Activated naive CD4-positive, alpha-beta T cell (primary cell): ENCODE results near the gene FAM181A.
A peak's percentile ranks its signal among the peaks of the same experiment; 100 is the strongest.

ENCODE experiments used
- DNase-seq, 4 experiments: peaks; one replicate each; lab custom pipeline; 2025; lab: John Stamatoyannopoulos, UW

Gene FAM181A

GRCh38 chr14:93962701-93963601 lies 35.8 kb downstream of the FAM181A start:
- peak in 1 of 4 experiments; percentile 16 for DNase-seq

- DNase-seq = no peak
Measured at GRCh38 chr14:93963692-93964091, 36.5 kb downstream of the FAM181A start.

- DNase-seq = no peak
Measured at GRCh38 chr14:93964281-93964680, 37.1 kb downstream of the FAM181A start.

DNA sequence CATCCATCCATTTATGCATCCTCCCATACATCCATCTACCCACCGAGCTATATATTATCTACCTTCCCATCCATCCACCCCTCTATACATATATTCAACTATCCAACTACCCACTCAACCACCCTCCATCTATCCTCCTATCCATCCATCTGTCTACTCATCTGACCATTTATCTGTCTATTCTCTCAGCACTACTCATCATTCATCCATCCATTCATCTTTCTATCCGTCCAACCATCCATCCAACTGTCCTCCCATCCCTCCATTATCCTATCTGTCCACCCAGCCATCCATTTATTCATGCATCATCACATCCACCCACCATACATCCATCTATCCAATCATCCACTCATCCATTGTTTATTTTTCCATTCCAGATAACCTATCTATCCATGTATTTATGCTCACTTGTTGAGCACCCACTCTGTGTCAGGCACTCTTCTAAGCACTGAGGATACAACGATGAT lies 37.7 kb downstream of the FAM181A start:
- DNase-seq = no peak

GRCh38 chr14:93965287-93965821 lies 38.2 kb downstream of the FAM181A start:
- DNase-seq = no peak

- no peak for DNase-seq
Measured at GRCh38 chr14:93965946-93966474, 38.9 kb downstream of the FAM181A start.

DNA sequence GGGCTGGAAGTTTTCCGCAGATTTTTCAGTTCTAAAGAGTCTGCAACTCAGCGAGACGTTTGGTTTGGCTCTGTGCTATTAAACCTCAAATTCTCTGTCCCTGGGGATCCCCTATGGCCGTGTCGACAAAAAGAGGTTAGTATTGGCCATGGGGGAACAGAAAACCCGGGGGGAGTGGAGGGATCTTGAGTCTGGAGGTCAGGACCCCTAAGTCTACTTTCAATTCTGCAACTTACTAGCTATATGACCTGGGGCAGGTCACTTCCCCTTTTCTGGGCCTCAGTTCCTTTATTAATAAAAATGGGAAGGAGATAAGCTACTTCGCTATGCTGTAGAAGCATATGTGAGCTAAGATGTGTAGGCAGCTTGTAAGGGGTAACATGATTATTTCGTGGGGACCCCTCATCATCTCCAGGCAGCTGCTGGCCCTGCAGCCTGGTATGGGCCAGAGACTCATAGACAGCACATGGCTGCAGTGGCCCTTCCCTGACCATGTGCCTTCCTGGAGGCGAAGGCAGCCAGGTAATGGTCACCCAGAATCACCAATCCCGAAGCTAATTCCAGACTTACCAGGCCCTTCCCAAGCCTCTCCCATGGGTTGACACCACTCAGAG lies 40.6 kb downstream of the FAM181A start:
- DNase-seq = no peak

GRCh38 chr14:93969082-93969828 lies 42.1 kb downstream of the FAM181A start:
- DNase-seq = no peak

DNA sequence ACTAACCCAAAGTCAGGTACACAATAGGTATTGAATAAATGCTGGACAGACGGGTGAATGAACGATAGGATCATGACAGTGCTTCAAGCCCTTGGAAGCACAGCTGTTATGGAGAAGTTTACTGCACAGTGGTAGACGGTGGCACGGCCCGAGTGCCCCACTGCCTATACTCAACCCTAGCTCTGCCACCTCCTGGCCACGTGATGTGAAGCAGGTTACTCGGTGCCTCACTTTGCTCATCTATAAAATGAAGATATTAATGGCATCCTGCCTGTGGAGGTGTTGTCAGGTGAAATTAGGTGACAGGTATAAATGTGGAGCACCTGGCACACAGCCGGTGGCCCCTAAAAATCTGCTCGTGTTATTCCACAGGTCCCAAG lies 43.4 kb downstream of the FAM181A start:
- peak in 2 of 4 experiments; percentile 41 to 60 for DNase-seq

DNA sequence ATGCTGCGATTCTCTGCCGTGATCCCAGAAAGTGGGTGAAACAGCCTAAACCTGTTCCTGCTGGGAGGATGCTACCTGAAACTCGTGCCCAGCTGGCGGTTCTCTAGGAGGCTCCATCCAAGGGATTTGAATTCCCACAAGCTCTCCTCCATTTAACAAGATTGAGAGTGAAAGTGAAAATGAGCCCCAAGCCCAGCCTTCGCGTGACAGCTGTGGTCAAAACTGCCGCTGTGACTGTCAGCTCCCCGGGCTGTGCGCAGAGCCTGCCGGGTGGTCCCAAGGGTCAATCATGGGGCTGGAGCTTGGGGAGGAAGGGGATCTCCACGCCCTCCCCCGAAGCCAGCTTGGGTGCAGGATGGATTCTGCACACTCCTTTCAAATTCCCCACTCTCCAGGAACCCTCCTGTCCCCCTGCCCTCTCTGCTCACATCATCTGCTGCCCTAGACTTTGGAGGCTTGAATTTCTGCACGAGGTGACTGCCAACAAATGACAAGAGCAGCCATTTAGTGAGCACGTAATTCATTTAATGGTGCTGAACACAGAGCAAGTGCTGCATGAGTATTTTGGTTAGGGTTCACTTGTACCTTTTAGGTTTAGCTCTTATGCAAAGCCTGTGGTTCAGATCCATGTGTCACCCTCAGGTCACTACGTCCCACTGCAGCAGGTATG lies 44.0 kb downstream of the FAM181A start:
- peak in 2 of 4 experiments; percentile 12 for DNase-seq

GRCh38 chr14:93971635-93972027 lies 44.5 kb downstream of the FAM181A start:
- DNase-seq = no peak

DNA sequence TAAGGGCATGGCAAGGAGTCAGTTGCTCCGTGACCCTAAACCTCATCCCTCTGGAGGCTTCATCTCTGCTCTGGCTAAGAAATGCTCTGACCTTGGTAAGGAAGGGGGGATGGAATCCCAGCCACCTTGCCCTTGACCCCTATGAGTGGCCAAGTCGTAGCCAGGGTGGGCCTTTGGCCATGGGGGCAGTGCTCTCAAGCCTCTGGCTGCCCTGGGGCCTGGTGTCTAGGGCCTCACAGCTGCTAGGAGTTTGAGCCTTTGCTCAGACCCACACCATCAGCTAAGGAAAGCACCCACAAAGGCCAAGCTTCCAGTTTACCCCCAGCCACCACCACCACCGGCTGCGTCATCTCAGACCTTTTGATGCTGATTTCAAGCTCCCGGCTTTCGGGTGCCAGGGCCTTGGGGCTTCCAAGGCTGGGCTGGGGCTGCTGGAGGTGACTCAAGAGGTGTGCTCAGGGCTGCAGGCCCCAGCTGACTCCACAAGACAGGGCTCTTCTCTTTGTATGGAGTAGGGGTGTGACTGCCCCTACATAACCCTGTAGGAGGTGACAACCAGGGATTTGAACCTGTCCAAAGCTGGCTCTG lies 45.6 kb downstream of the FAM181A start:
- DNase-seq = no peak

GRCh38 chr14:93973607-93974006 lies 46.5 kb downstream of the FAM181A start:
- no peak for DNase-seq

- no peak for DNase-seq
Measured at GRCh38 chr14:93974299-93974698, 47.2 kb downstream of the FAM181A start.

DNA sequence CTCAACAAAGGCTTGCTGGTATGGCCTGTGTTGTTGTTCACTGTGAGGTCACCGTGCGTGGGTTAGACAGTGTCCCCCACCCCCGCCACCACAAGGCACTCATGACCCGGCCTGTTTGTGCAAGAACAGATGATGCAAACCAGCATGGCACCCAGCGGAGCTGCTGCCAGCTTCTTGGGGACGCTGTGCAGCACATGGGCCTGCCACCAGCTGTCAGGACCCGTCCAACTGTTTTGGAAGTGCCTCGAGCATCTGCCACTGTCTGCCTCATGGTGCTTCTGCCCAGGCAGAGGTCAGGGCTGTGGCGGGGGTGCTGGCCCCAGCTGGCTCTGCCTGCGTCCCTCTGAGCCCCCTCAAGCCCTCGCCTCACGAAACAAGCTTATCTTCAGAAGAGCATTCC lies 47.7 kb downstream of the FAM181A start:
- no peak for DNase-seq

- DNase-seq = no peak
Measured at GRCh38 chr14:93975791-93976476, 48.8 kb downstream of the FAM181A start.

GRCh38 chr14:93976477-93977057 lies 49.4 kb downstream of the FAM181A start, which contains the start of gene ASB2:
Gene ASB2, minus strand, starts transcription at chr14:93976570. Its CDS starts 12,031 bp downstream, at chr14:93964539.
- DNase-seq = no peak

GRCh38 chr14:93977171-93977570 lies 50.0 kb downstream of the FAM181A start:
- no peak for DNase-seq

DNA sequence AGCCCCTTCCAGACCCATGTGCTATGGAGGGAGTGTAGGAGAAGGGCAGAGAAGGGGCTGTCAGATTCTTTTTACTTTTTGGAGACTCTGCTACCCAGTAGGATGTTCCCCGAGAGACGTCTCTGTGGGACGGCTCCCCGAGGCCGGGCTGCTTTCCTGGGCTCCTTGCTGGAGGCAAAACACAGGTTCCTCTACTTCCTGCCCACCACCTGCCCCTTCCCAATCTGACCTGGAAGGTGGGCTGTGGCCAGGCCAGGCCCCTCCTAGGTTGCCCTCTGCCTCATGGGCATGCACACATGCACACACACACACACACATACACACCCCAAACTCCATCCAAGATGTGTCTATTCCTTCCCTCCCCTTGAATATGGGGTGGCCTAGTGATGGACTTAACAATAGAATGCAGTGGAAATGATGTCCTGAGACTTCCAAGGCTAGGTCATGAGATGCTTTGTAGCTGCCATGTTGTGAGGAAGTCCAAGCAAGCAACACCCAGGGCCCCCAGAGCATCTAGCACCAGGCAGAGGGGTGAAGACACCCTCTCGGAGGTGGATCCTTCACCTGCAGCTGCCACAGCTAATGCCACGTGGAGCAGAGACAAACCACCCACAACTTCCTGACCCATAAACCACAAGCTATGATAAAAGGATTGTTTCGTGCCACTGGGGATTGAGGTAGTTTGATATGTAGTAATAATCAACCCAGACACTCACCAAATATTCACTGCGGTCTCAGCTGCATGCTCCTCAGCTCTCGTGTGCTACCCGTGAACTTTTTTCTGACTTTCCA lies 50.8 kb downstream of the FAM181A start:
- DNase-seq = peak in 3 of 4 experiments; percentile 19 to 32 (median 31)
